ENCODE measurements around the gene RXFP1. TPM values are rescaled to one million over a fixed set of nuclear protein-coding genes. Genes with fewer than 3 reads are reported as not detected.

RXFP1 gene
- total RNA-seq, 4 donors from 2014 or later: 0.10 TPM; not detected in 3

DNA sequence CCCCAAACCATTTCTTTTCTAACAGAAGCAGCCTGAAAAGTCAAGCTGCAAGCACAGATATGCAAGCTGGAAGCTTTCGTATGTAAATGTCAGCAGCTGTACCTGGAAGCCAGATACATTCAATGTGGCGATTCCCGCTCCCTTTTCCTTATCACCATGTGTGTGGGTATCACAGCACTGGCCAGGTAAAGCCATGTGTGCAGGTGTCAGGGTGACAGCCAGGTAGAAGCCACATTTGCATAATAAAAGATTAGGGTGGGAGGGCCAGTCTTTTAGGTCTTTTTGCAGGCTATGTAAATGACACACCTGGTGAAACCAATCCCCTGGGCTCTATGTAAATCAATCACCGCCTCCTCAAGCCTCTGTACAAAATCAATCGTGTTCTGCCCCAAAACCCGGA lies 50.1 kb downstream of the RXFP1 start:
- DNase-seq (ENCODE audit: low spot score in 2 of 2): no peak
- no peak for TF ChIP-seq POLR2A (IDR thresholded peaks at IDR 0.05)
- TF ChIP-seq, protein P1, sequence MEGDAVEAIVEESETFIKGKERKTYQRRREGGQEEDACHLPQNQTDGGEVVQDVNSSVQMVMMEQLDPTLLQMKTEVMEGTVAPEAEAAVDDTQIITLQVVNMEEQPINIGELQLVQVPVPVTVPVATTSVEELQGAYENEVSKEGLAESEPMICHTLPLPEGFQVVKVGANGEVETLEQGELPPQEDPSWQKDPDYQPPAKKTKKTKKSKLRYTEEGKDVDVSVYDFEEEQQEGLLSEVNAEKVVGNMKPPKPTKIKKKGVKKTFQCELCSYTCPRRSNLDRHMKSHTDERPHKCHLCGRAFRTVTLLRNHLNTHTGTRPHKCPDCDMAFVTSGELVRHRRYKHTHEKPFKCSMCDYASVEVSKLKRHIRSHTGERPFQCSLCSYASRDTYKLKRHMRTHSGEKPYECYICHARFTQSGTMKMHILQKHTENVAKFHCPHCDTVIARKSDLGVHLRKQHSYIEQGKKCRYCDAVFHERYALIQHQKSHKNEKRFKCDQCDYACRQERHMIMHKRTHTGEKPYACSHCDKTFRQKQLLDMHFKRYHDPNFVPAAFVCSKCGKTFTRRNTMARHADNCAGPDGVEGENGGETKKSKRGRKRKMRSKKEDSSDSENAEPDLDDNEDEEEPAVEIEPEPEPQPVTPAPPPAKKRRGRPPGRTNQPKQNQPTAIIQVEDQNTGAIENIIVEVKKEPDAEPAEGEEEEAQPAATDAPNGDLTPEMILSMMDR (IDR thresholded peaks at IDR 0.05): no peak
- intact Hi-C loops (cut with DNase I; ENCODE audit: low total_unique reads): no loop called here
- H3K4me3 ChIP-seq (ENCODE audit: low read depth, poor library complexity, severe bottlenecking): no peak overlapping the region
- 69 to 74% methylated on average over 6 of the region's 6 CpGs for WGBS, 2 donors

DNA sequence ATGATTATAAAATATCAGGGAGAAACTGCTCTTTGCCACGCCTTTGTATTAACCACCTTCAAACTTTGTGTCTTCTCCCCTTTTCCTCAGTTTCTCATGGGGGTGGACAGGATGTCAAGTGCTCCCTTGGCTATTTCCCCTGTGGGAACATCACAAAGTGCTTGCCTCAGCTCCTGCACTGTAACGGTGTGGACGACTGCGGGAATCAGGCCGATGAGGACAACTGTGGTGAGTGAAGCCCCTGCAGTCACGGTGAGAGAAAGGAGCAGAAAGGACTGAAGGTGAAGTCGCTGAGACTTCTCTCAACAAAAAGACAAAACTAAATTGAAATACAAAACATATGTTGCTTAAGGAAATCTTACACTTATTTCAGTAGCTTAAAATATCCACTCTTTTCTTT lies 50.9 kb downstream of the RXFP1 start:
- DNase-seq (ENCODE audit: low spot score in 2 of 2): no peak
- WGBS, 2 donors: 80 to 83% methylated on average over 7 of the region's 7 CpGs
- no peak overlapping the region for H3K4me3 ChIP-seq (ENCODE audit: low read depth, poor library complexity, severe bottlenecking)
- TF ChIP-seq, protein P1 (IDR thresholded peaks at IDR 0.05): no peak
- TF ChIP-seq POLR2A (IDR thresholded peaks at IDR 0.05): no peak
- intact Hi-C loops (cut with DNase I; ENCODE audit: low total_unique reads): no loop called here

DNA sequence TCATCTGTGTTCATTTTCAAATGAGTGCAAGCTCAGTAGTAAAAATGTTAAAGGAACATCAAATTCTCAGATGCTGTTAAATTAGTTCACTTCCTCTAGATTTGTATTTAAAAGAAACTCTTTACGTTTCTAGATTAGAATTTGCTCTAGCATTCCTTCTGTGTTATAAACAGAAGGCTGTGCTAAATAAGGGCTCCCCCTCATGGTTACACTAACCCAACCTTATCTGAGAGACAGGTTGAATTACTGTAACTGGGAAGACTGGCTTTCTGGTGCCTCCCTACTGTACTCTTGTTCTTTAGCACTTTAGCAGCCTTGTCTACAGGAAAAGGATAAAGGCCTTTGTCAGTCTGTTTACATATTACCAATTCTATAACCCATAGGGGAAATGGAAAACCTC lies 56.8 kb downstream of the RXFP1 start:
- no peak for TF ChIP-seq POLR2A (IDR thresholded peaks at IDR 0.05)
- TF ChIP-seq, protein P1 (IDR thresholded peaks at IDR 0.05): no peak
- 22 to 41% methylated on average over 1 of the region's 1 CpG for WGBS, 2 donors
- DNase-seq (ENCODE audit: low spot score in 2 of 2): no peak
- intact Hi-C loops (cut with DNase I; ENCODE audit: low total_unique reads): no loop called here
- no peak overlapping the region for H3K4me3 ChIP-seq (ENCODE audit: low read depth, poor library complexity, severe bottlenecking)

DNA sequence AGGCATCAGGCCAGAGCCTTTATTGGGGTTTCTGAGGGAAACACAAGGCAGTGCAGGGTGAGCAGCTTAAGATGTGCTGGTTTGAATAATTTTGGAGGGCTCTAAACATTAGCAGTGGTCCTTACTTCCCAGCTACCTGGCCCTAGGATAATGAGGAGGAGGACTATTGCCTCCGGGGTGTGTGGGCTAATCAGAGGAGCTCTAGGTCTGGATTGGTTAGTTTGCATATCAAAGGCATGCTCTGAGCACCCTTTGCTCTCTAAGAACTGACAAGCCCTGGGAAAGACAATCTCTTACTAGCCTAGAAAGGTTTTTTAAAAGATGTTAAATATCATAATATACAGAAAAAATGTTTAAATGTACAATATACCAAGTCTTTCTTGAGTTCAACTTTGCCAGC lies 58.4 kb downstream of the RXFP1 start:
- no peak for TF ChIP-seq POLR2A (IDR thresholded peaks at IDR 0.05)
- TF ChIP-seq, protein P1 (IDR thresholded peaks at IDR 0.05): no peak
- H3K4me3 ChIP-seq (ENCODE audit: low read depth, poor library complexity, severe bottlenecking): no peak overlapping the region
- DNase-seq (ENCODE audit: low spot score in 2 of 2): no peak
- intact Hi-C loops (cut with DNase I; ENCODE audit: low total_unique reads): no loop called here
- 30 to 33% methylated on average over 1 of the region's 1 CpG for WGBS, 2 donors

DNA sequence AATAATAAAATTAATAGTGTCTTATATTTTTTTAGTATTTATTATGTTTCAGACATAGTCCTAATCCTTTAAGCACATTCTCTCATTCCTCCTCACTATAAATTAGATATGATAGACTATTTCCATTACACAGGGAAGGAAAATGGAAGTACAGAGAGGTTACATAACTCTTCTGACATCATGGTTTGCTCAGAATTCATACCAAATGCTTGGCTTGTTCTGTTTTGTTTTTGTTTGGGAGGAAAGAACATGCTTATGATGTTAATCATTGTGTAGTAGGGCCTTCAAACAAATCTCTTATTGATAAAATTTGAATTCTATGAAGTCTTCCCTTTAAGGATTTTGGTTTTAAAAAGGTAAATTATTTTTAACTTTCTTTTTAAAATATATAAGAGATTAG lies 59.5 kb downstream of the RXFP1 start:
- TF ChIP-seq, protein P1 (IDR thresholded peaks at IDR 0.05): no peak
- TF ChIP-seq POLR2A (IDR thresholded peaks at IDR 0.05): no peak
- intact Hi-C loops (cut with DNase I; ENCODE audit: low total_unique reads): no loop called here
- DNase-seq (ENCODE audit: low spot score in 2 of 2): no peak
- no peak overlapping the region for H3K4me3 ChIP-seq (ENCODE audit: low read depth, poor library complexity, severe bottlenecking)

DNA sequence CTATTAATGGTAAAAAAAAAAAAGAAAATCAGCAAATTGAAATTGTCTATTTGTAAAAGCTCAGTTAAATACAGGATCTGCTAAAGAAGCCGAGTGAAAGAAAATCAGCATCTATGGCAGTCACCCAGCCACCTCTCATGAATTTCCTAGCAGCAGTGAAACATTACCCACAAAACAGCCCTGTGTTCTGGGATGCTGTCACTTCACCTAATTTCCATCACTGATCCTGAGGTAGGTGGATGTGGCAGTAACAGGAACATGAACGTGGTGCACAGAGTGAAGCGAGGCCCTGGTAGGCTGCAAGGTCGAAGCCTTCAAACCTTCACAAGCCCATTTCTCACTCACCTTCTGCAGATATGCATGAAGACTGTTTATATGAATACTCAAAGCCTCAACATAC lies 65.2 kb downstream of the RXFP1 start:
- no peak overlapping the region for H3K4me3 ChIP-seq (ENCODE audit: low read depth, poor library complexity, severe bottlenecking)
- WGBS, 2 donors: 95 to 96% methylated on average over 4 of the region's 4 CpGs
- intact Hi-C loops (cut with DNase I; ENCODE audit: low total_unique reads): no loop called here
- TF ChIP-seq, protein P1 (IDR thresholded peaks at IDR 0.05): no peak
- TF ChIP-seq POLR2A (IDR thresholded peaks at IDR 0.05): no peak
- no peak for DNase-seq (ENCODE audit: low spot score in 2 of 2)
